ENCODE data around the gene STK11. TPM values are rescaled to one million over a fixed set of nuclear protein-coding genes. Genes with fewer than 3 reads are reported as not detected.

STK11 gene
- polyA plus RNA-seq, 2 of the 4 experiments (the other 2 are of a cell fraction): 16.2 to 33.6 TPM

DNA sequence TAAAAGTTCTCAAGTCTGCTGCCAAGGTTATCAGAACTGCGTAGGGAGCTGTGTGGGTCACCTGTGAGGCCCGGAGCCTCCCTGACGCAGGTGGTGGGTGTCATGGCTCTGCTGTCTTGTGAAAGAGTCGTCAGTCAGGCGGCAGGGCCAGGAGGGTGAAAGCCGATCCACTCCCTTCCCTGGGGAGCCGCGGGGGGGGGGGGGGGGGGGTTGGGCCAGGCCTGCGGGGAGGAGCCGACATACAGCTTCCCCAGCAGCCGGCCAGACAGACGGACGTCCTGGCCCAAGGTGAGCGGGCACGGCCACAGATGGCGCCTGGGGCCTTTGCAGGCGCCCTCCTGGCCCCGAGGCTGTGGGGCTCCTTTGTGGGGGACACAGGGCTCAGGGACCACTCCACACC, 43.9 kb upstream of the STK11 start:
- Histone ChIP-seq H3K27ac (peak overlapping the region; percentile 69 to 95), H3K4me3 (no peak overlapping the region), H3K4me2 (peak overlapping the region; percentile 59), H3K4me1 (peaks cover 27% of the 10 kb centered on the region), H3K9me3 (no peaks in the 10 kb centered on the region)
- ChIA-PET CTCF (interaction anchor here (1.3 to 1.4 kb wide), 2 partner anchors 32 to 60 kb away, joined by 3 to 8 read pairs; no protein-coding TSS in a partner anchor), POLR2A (interaction anchor here (0.6 to 0.7 kb wide), 2 partner anchors 11 to 31 kb away, joined by 3 to 4 read pairs; no protein-coding TSS in a partner anchor)
- WGBS (ENCODE audit: missing lambda C conversion rate): 20% methylated on average over 4 of the region's 18 CpGs
- FAIRE-seq (no peak), ATAC-seq (peak; percentile 49 to 54), DNase-seq (ENCODE audit: low read depth in 1 of 2, low spot score in 1 of 2) (peak; percentile 54 to 80)
- no peak for TF ChIP-seq POLR2AphosphoS2 (conservative IDR thresholded peaks at IDR 0.05; ENCODE audit: low read length)
- TF ChIP-seq EP300 (IDR thresholded peaks at IDR 0.05): 0 out of 5 replicates have a peak, but pooled peaks of 1 of the 2 experiments have one; percentile 21
- TF ChIP-seq, protein P1, sequence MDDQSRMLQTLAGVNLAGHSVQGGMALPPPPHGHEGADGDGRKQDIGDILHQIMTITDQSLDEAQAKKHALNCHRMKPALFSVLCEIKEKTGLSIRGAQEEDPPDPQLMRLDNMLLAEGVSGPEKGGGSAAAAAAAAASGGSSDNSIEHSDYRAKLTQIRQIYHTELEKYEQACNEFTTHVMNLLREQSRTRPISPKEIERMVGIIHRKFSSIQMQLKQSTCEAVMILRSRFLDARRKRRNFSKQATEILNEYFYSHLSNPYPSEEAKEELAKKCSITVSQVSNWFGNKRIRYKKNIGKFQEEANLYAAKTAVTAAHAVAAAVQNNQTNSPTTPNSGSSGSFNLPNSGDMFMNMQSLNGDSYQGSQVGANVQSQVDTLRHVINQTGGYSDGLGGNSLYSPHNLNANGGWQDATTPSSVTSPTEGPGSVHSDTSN (IDR thresholded peaks at IDR 0.05): no peak
- TF ChIP-seq CEBPB (IDR thresholded peaks at IDR 0.05): 0 out of 4 replicates have a peak, but pooled peaks of 1 of the 2 experiments have one; percentile 17
- TF ChIP-seq JUN (IDR thresholded peaks at IDR 0.05): peak in 1 of 2 experiments; percentile 25; a peak in 1 of 5 replicates
- TF ChIP-seq FOXS1 (CRISPR knock-in tag; IDR thresholded peaks at IDR 0.05): no peak

DNA sequence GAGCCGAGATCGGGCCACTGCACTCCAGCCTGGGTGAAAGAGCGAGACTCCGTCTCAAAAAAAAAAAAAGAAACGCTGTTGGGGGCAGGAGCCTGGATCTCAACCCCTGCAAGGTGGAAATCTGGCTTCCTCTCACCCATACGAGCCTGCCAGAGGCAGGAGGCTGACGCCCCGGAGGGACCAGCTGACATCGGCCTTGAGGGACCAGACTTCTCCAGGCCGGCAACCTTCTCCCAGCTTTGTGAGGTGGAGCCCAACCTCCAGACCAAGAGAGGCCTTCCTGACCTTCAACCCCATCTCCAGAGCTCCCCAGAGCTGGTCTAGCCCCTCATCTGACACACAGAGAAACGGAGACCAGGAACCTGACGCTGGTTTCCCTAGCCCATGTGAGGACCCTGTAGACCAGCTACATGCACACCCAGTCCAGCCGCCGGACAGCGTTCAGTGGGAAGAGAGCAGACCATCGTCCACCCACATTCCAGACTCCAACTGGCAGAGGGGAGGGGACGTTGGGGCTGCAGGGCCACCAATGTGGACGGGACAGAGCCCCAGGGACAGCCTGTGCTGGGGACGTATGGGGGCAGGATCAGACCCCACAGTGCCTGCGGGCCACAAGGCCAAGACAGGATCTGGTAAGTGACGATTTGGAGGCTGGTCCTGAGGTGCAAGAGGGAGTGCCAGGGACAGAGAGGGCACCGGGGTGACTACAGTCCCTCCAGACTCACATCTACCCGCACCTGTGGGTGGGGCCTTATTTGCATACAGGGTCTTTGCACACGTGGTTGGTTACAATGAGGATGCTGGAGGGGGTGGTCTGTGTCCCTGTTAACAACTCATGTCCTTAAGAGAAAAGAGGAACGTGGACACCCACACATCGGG, 42.9 kb upstream of the STK11 start:
- no peak for ATAC-seq
- CTCF ChIA-PET: interaction anchor here (0.6 to 1.7 kb wide), 2 partner anchors 16 to 241 kb away, joined by 3 to 5 read pairs; no protein-coding TSS in a partner anchor
- POLR2A ChIA-PET: interaction anchor here (0.6 to 0.7 kb wide), 2 partner anchors 10 to 32 kb away, joined by 3 to 4 read pairs; no protein-coding TSS in a partner anchor
- TF ChIP-seq EHF (CRISPR knock-in tag; IDR thresholded peaks at IDR 0.05): no peak
- TF ChIP-seq BHLHE40 (IDR thresholded peaks at IDR 0.05; ENCODE audit: low read depth, low read length): no peak
- TF ChIP-seq POLR2AphosphoS2 (conservative IDR thresholded peaks at IDR 0.05; ENCODE audit: low read length): no peak
- no peak for TF ChIP-seq POLR2A (IDR thresholded peaks at IDR 0.05; ENCODE audit: low read length)
- TF ChIP-seq, protein P2, sequence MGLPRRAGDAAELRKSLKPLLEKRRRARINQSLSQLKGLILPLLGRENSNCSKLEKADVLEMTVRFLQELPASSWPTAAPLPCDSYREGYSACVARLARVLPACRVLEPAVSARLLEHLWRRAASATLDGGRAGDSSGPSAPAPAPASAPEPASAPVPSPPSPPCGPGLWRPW (IDR thresholded peaks at IDR 0.05): no peak
- H3K4me1 ChIP-seq: peaks cover 24% of the 10 kb centered on the region
- 93% methylated on average over 21 of the region's 26 CpGs for WGBS (ENCODE audit: missing lambda C conversion rate)
- H3K9me3 ChIP-seq: no peaks in the 10 kb centered on the region
- DNase-seq (ENCODE audit: low read depth in 1 of 2, low spot score in 1 of 2): no peak
- no peak overlapping the region for H3K4me2 ChIP-seq
- H3K4me3 ChIP-seq: no peak overlapping the region
- H3K27ac ChIP-seq: no peak overlapping the region
- no peak for FAIRE-seq

DNA sequence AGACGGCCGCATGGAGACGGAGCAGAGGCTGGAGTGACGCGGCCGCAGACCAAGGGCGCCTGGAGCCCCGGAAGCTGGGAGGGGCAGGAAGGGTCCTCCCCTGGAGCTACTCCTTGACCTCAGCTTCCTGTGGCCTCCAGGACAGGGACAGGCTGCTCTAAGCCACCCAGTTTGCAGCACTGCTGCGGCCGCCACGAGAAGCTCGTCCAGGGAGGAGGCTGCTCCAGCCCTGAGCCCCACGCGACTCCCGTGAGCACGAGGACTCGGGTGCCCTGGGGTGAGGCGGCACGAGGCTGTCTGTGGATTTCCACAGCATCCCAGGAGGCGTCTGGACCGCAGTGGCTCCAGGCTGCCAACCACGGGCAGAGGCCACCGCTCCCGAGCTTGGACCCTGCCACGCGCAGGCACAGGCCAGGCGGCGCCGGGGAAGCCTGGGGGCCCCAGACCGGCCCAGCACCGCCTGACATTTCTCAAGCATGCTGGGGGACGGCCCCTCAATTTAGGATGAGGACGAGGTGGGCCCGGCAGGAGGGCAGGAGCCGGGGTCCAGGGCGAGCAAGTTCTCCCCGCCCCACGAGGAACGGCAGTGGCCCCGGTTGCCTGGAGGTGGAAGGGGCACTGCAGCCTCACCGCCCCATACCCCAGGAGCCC, 42.2 kb upstream of the STK11 start:
- CTCF ChIA-PET: interaction anchor here (1.7 kb wide), 2 partner anchors 8 to 15 kb away, joined by 3 to 5 read pairs; no protein-coding TSS in a partner anchor
- FAIRE-seq (no peak), DNase-seq (ENCODE audit: low read depth in 1 of 2, low spot score in 1 of 2) (no peak), ATAC-seq (no peak)
- Histone ChIP-seq H3K4me3 (no peak overlapping the region), H3K9me3 (no peaks in the 10 kb centered on the region), H3K27ac (no peak overlapping the region), H3K4me2 (no peak overlapping the region), H3K4me1 (peaks cover 31% of the 10 kb centered on the region)
- POLR2A ChIA-PET: interaction anchor here (1.0 kb wide), 1 partner anchor 8 kb away, joined by 3 read pairs; no protein-coding TSS in a partner anchor
- 95% methylated on average over 27 of the region's 41 CpGs for WGBS (ENCODE audit: missing lambda C conversion rate)
- TF ChIP-seq NPAS2 (CRISPR knock-in tag; IDR thresholded peaks at IDR 0.05; ENCODE audit: borderline replicate concordance) (no peak), TFCP2L1 (CRISPR knock-in tag; IDR thresholded peaks at IDR 0.05) (no peak), BHLHE40 (IDR thresholded peaks at IDR 0.05; ENCODE audit: low read depth, low read length) (no peak), POLR2AphosphoS2 (conservative IDR thresholded peaks at IDR 0.05; ENCODE audit: low read length) (no peak), CEBPB (IDR thresholded peaks at IDR 0.05) (no peak), JUNB (IDR thresholded peaks at IDR 0.05) (no peak), CBX8 (IDR thresholded peaks at IDR 0.05) (no peak), PHF8 (IDR thresholded peaks at IDR 0.05; ENCODE audit: borderline replicate concordance, low read depth) (no peak), ZFP36 (IDR thresholded peaks at IDR 0.05; ENCODE audit: borderline replicate concordance, partially characterized antibody) (no peak), NR3C1 (IDR thresholded peaks at IDR 0.05) (no peak), MYC (IDR thresholded peaks at IDR 0.05; ENCODE audit: borderline replicate concordance, low read length) (no peak), RNF2 (IDR thresholded peaks at IDR 0.05; ENCODE audit: borderline replicate concordance, low read depth) (no peak), ZNF302 (CRISPR knock-in tag; IDR thresholded peaks at IDR 0.05) (no peak), POLR2A (IDR thresholded peaks at IDR 0.05; ENCODE audit: low read length) (no peak)
- TF ChIP-seq, protein P3, sequence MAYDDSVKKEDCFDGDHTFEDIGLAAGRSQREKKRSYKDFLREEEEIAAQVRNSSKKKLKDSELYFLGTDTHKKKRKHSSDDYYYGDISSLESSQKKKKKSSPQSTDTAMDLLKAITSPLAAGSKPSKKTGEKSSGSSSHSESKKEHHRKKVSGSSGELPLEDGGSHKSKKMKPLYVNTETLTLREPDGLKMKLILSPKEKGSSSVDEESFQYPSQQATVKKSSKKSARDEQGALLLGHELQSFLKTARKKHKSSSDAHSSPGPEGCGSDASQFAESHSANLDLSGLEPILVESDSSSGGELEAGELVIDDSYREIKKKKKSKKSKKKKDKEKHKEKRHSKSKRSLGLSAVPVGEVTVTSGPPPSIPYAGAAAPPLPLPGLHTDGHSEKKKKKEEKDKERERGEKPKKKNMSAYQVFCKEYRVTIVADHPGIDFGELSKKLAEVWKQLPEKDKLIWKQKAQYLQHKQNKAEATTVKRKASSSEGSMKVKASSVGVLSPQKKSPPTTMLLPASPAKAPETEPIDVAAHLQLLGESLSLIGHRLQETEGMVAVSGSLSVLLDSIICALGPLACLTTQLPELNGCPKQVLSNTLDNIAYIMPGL (CRISPR knock-in tag; IDR thresholded peaks at IDR 0.05; ENCODE audit: borderline replicate concordance): no peak
- TF ChIP-seq, protein P2 (IDR thresholded peaks at IDR 0.05): no peak
- TF ChIP-seq, protein P1 (IDR thresholded peaks at IDR 0.05): no peak
- TF ChIP-seq, protein P4, sequence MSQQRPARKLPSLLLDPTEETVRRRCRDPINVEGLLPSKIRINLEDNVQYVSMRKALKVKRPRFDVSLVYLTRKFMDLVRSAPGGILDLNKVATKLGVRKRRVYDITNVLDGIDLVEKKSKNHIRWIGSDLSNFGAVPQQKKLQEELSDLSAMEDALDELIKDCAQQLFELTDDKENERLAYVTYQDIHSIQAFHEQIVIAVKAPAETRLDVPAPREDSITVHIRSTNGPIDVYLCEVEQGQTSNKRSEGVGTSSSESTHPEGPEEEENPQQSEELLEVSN (IDR thresholded peaks at IDR 0.05; ENCODE audit: borderline replicate concordance, low read depth): no peak
